Germinal center (tissue), 1 donor: ENCODE results near the gene SLC26A8.
"Not testable (repeated sequence)": the region's sequence is repeated elsewhere in the genome, so short reads cannot be mapped to it uniquely, and the experiment has no call there.

Source experiments
- DNase-seq: peaks from one replicate; pipeline ENCODE4 v3.0.0; 2012; ENCODE audit warnings: mixed read lengths, low spot score

The SLC26A8 gene

DNA sequence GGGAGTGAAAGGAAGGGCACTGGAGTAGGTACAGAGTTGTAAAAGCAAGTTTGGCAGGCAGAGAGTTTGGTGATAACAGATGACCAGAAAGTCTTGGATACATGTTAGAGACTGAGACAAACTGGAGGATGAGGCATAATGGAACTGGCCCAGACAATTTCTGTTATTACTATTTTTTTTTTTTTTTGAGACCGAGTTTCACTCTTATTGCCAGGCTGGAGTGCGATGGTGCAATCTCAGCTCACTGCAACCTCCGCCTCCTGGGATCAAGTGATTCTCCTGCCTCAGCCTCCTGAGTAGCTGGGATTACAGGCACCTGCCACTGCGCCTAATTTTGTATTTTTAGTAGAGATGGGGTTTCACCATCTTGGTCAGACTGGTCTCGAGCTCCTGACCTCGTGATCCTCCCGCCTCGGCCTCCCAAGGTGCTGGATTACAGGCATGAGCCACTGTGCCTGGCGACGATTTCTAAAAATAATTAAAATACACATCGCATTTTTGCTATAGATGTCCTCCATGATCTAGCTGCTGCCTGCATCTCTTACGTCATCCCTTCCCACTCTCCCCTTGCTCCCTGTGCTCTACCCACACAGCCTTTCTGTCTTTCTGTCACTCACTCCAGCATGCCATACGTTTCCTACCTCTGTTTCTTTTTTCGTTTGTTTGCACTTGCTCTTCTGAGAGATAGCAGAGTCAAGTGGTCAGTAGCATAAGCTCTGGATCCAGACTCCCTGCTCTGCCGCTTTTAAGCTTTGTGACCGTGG, 26.7 kb upstream of the SLC26A8 start:
- no peak for DNase-seq

- no peak for DNase-seq
Measured at GRCh38 chr6:36050305-36050704, 25.9 kb upstream of the SLC26A8 start.

GRCh38 chr6:36049582-36049981, 25.1 kb upstream of the SLC26A8 start:
- no peak for DNase-seq

DNA sequence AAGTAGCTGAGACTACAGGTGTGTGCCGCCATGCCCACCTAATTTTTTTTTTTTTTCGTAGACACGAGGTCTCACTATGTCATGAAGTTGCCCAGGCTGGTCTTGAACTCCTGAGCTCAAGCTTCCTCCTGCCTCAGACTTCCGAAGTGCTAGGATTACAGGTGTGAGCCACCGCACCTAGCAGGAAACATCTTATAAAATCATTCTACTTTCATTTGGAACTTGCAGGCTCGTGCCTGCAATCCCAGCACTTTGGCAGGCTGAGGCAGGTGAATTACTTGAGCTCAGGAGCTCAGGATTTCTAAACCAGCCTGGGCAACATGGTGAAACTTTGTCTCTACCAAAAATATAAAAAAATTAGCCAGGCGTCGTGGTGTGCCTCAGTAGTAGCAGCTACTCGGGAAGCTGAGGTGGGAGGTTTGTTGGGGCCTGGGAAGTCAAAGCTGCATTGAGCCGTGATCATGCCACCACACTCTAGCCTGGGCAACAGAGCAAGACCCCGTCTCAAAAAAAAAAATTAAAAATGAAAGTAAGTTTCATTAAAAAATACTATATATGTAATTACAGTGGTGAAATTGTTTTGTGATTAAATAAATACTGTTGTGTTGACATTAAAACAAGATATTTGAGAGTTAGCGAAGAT, 18.3 kb upstream of the SLC26A8 start:
- DNase-seq, result no peak

DNA sequence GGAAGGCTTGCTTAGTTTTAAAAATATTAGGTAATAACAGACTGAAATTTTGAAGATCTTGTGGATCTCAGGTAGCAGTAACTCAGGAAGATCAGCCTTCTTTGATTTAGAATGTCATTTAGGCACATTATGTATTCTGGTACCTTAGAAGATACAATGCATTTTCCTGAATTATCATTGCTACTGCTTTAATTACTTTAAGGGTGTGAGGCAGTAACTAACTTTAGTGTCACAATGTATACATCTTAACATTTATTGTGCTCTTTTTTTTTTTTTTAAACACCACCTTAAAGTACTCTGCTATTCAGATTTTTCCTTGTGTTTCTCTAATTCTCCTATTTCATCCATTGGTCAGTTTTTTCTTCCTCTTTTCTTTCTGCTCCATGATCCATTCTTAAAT, 16.5 kb upstream of the SLC26A8 start:
- DNase-seq, result no peak

DNA sequence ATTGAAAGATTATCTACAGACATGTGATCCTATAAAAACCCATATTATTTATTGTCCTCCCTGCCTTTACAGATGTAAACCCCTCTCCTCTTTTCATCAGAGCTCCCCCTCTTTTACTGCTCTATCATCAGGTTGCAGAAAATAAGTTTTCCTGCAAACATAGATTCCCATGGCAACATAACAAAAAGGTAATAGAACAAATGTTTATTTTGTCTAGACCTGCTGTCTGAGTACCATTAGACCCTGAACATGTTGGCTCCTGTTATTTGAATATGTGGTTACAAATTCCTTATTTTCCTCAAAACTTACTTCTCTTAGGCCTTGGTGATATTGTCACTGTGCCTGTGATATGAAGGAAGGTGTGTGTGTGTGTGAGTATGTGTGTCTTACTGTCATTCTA, 14.7 kb upstream of the SLC26A8 start:
- no peak for DNase-seq

DNA sequence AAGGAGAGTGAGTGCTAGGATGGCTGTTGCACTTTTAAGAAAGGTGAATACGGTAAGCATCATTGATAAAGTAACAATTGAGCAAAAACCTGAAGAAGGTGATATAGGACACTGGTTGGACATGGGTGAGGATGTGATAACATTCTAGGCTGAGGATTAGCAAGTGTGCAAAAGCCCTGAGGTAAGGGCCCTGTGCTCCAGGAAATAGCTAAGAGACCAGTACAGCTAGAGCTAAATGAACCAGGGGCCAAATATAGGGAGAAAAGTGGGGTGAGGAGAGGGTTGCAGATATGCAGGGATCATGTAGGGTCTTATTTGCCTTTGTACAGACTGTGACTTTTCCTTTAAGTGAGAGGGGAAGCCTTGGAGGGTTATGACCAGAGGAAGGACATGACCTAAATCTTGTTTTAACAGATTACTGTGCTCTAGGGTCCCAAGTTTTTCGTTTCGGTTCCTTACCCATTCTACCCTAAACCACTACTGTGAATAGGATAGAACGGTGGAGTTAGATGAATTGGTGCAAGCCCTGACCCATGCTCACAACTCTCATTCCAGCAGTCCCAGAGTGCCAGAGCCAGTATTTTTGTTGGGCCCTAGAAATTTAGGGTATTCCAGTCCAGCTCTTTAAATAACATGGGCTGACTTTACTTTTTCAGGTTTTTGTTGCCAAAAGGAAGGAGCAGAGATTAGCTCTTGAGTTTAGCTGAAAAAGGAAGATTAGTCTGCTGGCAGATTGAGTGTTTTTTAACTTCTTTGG, 13.9 kb upstream of the SLC26A8 start:
- no peak for DNase-seq

- no peak for DNase-seq
Measured at GRCh38 chr6:36035225-36035624, 10.8 kb upstream of the SLC26A8 start.

GRCh38 chr6:36034441-36034840, 10.0 kb upstream of the SLC26A8 start:
- DNase-seq, result no peak

DNA sequence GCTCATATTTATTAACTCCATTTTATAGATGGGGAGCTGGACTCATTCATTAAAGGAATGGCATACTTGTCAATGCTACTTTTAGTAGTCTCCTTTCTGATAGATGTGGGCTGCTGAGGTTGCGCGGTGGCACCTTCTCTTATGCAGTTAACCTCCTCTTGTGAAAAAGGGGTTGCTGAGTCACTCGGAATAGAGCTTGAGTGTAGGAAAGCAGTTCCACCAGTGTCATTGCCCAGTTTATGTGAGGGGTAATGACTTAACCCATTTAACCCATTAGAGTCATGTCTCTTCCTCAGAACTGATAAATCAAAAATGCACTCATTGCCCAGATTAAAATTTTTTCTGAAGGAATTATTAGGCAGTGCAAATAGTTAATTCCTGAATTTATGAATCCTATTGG, 9.5 kb upstream of the SLC26A8 start:
- DNase-seq, result no peak

GRCh38 chr6:36033144-36033543, 8.7 kb upstream of the SLC26A8 start:
- DNase-seq, result not testable (repeated sequence)

GRCh38 chr6:36032261-36032660, 7.8 kb upstream of the SLC26A8 start:
- DNase-seq, result no peak

DNA sequence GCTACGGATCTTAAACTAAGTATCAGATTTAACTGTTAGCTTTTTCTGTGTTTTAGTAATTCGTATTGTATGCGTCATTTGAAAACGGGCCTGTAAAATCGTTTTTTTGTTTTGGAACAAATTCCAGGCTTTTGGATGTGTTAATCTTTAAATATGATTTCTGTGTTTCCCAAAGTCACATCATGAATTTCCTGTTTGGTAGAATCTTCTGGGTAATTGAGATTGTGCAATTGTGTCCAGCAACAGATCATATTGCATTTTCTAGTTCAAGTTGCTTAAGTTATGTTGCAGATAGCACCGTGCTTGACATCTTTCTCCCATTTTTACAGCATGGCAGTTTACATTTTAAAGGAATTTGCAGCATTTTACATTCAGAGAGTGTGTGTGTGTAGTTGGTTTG, 5.0 kb upstream of the SLC26A8 start:
- no peak for DNase-seq

- peak; percentile 49 for DNase-seq
Measured at GRCh38 chr6:36028877-36029324, 4.5 kb upstream of the SLC26A8 start.

DNA sequence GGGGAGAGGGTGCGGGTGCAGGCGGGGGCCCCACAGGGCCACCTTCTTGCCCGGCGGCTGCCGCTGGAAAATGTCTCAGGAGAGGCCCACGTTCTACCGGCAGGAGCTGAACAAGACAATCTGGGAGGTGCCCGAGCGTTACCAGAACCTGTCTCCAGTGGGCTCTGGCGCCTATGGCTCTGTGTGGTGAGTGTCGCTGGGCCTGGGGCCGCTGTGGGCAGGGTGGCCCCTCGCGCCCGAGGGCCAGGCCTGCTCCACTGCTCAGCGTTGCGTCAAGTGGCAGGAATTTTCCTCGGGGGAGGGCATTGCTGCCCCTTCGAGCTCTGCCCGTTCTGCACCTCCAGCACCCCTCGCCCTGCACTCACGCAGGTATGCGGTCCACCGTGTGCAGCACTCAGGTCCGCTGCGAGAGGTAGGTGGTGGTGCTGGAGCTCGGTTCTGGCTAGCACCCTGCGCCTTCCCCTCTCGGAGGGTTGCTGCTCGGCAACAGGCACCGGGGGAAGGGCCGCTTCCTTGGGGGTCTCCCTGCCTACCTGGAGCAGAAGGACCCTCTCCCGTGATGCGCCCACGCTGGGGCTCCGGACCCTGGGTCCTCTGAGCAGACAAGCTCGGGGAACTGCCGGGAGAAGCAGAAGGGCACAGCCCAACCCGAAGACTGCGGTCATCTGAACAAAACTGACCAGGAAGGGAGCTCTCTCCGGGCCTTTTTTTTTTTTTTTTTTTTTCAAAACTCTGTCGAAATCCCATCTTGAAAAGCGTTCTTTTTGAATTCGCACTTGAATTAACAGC, 3.8 kb upstream of the SLC26A8 start:
- DNase-seq, result peak; percentile 33

GRCh38 chr6:36027501-36028087, 3.2 kb upstream of the SLC26A8 start, which contains the start of gene MAPK14:
Gene MAPK14 (plus strand): TSS chr6:36027808. CDS start chr6:36028158, 350 bp downstream.
- peak; percentile 94 for DNase-seq

DNA sequence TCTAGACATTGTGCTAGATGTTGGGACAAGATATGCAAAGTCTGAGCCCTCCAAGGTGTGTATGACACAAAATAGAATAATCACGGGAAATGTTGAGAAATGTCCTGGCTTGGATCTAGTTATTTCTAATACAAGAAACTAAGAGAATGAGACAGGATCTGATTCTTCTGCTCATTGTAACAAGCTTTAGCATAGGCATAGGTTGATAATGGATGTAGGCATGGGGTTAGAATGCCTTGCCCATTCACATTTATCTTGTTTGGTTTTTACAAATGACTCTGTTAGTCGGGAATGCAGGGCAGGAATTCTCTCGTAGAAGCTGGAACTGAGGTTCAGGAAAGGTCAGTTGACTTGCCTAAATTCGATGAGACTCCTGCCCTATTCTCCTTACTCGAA, 1.5 kb upstream of the SLC26A8 start:
- DNase-seq, result no peak

DNA sequence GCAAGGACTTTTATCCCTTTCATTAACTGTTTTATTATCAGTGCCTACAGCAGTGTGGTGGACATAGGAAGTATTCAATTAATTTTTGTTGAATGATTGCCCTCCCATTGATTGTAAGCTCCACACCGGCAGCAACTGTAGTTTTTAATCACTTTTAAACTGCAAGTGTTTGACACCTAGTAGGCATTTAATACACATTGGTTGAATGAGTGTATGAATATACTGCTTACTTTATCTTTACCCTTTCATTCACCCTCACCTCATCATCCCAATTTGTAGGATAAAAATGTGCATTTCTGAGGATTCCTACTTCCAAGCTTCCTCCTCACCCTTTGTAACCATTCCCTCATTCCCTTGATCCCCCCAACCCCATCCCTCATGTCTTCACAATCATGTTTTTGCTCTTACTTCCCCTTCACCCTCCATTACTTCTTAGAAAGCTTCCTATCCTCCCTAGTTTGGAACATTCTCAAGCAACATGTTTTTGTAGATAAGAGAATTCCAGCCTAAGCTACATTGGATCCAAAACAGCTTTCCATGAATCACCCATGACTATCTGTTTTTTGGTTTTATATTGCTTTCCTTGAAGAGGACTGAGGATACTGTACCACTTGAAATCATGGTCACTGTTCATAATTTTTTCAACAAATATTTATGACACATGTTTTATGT, 955 bp upstream of the SLC26A8 start:
- DNase-seq, result no peak

DNA sequence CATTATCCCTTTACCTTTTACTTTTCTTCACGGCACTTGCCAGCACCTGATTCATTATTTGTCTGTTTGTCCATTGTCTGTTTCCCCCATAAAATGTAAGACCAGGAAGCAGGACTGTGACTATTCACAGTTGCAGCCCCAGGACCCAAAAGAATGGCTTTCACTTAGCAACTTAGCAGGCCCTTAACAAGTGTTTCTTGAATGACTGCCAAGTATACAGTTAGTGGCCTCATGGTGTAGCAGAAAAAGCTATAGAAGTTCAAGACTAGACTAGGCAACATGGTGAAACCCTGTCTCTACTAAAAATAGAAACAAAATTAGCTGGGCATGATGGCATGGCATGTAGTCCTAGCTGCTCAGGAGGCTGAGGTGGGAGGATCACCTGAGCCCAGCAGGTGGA, 4.3 kb downstream of the SLC26A8 start:
- DNase-seq, result no peak

DNA sequence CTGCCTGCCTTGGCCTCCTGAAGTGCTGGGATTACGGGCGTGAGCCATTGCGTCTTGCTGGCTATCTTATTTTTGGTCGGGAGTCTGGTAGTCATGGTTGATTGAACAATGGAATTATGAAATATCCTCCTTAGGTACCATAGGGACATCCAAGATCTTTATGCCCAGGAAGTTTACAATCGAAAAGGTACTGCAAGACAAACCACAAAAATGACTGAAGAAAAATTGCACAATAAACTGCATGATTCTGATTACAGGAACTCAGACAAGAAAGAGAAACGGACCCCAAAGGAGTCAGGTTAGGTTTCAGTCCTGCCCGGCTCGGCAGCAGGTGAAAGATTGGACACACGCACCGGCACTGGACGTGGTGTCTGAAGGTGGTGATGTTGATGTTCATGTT, 5.3 kb downstream of the SLC26A8 start:
- DNase-seq, result no peak

DNA sequence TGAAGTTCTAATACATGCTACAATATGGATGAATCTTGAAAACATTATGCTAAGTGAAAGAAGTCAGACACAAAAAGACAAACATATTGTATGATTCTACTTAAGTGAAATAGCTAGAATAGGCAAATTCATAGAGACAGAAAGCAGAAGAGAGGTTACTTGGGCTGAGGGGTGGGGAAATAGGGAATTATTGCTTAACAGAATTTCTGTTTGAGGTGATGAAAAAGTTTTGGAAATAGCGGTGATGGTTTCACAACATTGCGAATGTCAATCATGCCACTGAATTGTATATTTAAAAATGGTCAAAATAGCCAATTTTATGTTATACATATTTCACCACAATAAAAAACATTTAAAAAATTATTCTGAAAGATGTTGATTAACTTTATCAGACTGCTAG, 6.1 kb downstream of the SLC26A8 start:
- no peak for DNase-seq
